Hepatocyte (in vitro differentiated cells): Measurements from ENCODE around the gene MYBPC3. TPM values are rescaled to one million over a fixed set of nuclear protein-coding genes. Genes with fewer than 3 reads are reported as not detected.

Source experiments
- DNase-seq: peaks from one replicate; pipeline ENCODE4 v3.0.0-alpha.2; 2016; ENCODE audit warnings: low spot score
- H2AFZ ChIP-seq: fragments of 200-600 bp; sonication (generic); 2 replicates; pipeline ENCODE4 v1.6.0; 2016; ENCODE audit warnings: antibody characterized with exemption, mild to moderate bottlenecking
- H3K27ac ChIP-seq: fragments of 200-600 bp; sonication (generic); 2 replicates; pipeline ENCODE4 v1.5.1; 2016; ENCODE audit warnings: mild to moderate bottlenecking
- H3K27me3 ChIP-seq: fragments of 200-600 bp; sonication (generic); 2 replicates; pipeline ENCODE4 v1.6.1; 2016
- H3K36me3 ChIP-seq: fragments of 200-600 bp; sonication (generic); replicated peaks from 2 replicates; pipeline ENCODE4 v1.5.1; 2016; ENCODE audit warnings: low read depth; ENCODE audit not compliant: insufficient read depth
- H3K4me1 ChIP-seq: fragments of 200-600 bp; sonication (generic); 2 replicates; pipeline ENCODE4 v1.5.1; 2016; ENCODE audit warnings: mild to moderate bottlenecking, moderate library complexity; ENCODE audit not compliant: insufficient read depth
- H3K4me2 ChIP-seq: fragments of 200-600 bp; sonication (generic); 2 replicates; pipeline ENCODE4 v1.6.0; 2016
- H3K4me3 ChIP-seq: fragments of 200-600 bp; sonication (generic); 2 replicates; pipeline ENCODE4 v1.5.1; 2016; ENCODE audit warnings: mild to moderate bottlenecking
- H3K79me2 ChIP-seq: fragments of 200-600 bp; sonication (generic); 2 replicates; pipeline ENCODE4 v1.6.0; 2017; ENCODE audit warnings: mild to moderate bottlenecking
- H3K9me2 ChIP-seq: fragments of 200-600 bp; sonication (generic); replicated peaks from 2 replicates; pipeline ENCODE4 v1.6.0; 2017; ENCODE audit warnings: mild to moderate bottlenecking; ENCODE audit not compliant: insufficient read depth
- H3K9me3 ChIP-seq: fragments of 200-600 bp; sonication (generic); 2 replicates; pipeline ENCODE4 v1.5.1; 2016; ENCODE audit warnings: low read depth, mild to moderate bottlenecking
- H4K20me1 ChIP-seq: fragments of 200-600 bp; sonication (generic); 2 replicates; pipeline ENCODE4 v1.6.0; 2016; ENCODE audit warnings: mild to moderate bottlenecking; ENCODE audit not compliant: insufficient read depth, poor library complexity, severe bottlenecking
- EZH2 ChIP-seq: fragments of 200-600 bp; sonication (generic); IDR thresholded peaks from 2 replicates; pipeline ENCODE4 v1.6.1; 2016; ENCODE audit warnings: antibody characterized with exemption, mild to moderate bottlenecking, borderline replicate concordance
- EZH2phosphoT487 ChIP-seq: fragments of 200-600 bp; sonication (generic); IDR thresholded peaks from one replicate; pipeline ENCODE4 v1.6.1; 2018; ENCODE audit warnings: antibody characterized with exemption, mild to moderate bottlenecking, low read depth, moderate library complexity; ENCODE audit not compliant: unreplicated experiment, severe bottlenecking
- WGBS: methylation state at CpG from one replicate; pipeline ENCODE4 v1.1.6; 2016; ENCODE audit warnings: low lambda C conversion rate; ENCODE audit errors: missing lambda C conversion rate; 5-methylcytosine and 5-hydroxymethylcytosine counted together
- polyA plus RNA-seq: library from polyadenylated mRNA; unstranded; fragments of >200 nt; fragmentation: Nextera tagmentation; extraction: Ambion mirVana; gene quantifications from 2 replicates; pipeline ENCODE4 v1.2.1, GENCODE V29; 2016
- total RNA-seq: library from RNA; depleted of rRNA; stranded (reverse); fragments of >200 nt; gene quantifications from 2 replicates; pipeline ENCODE4 v1.2.3, GENCODE V29; 2014
- TF ChIP-seq, protein P1 (sequence below): fragments of 200-600 bp; sonication (generic); IDR thresholded peaks from 2 replicates; pipeline ENCODE4 v1.5.1; 2016; ENCODE audit warnings: antibody characterized with exemption, mild to moderate bottlenecking; ENCODE audit not compliant: poor library complexity

MYBPC3 gene
- total and polyA plus RNA-seq, 2 experiments from 2014 or later = 0.51 to 1.4 TPM

DNA sequence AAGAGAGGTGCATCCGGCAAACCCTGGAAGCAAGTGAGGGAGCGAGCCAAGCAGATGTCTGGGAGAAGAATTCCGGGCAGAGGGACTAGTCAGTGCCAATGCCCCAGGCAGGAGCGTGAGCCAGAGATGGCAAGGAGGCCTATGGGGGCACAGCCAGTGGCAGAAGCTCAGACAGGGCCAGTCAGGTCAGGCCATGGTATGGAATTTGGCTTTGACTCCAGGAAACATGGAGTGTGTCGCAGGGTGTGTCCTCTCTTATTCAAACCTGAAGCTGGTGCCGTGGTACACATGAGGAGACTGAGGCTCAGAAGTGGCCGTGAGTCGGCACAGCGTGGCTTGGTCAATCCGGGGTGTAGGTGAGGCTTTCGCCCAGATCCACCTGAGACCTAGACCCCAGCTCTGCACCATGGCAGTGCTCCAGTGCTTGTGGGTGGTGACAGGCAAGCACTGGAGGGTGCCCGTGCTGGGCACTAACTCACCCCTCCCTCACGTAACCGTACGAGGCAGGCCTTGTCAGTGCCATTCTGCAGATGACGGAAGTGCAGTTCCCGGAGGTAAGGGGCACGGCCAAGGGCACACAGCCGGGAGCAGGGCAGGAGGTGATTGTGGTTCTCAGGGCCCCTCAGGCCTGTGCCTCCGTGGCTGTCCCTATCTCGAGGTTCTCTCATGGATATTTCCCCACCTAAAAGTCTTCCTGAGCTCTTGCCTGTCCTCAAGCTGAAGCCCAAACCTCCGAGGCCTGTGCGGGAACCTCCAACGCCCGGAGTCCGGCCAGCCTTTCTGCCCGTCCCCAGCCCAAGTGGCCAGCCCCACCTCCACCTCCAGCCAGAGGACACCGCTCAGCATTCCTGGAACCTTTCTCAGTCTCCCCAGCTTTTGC, 36.4 kb upstream of the MYBPC3 start:
- Histone ChIP-seq H3K36me3 (no peaks in the 10 kb centered on the region), H3K9me3 (no peaks in the 10 kb centered on the region), H3K4me2 (no peak overlapping the region), H3K4me1 (no peaks in the 10 kb centered on the region), H4K20me1 (no peaks in the 10 kb centered on the region), H3K27me3 (no peaks in the 10 kb centered on the region), H2AFZ (no peak overlapping the region), H3K9me2 (no peaks in the 10 kb centered on the region), H3K79me2 (no peaks in the 10 kb centered on the region), H3K4me3 (no peak overlapping the region), H3K27ac (no peak overlapping the region)
- 95% methylated on average over 28 of the region's 28 CpGs for WGBS
- TF ChIP-seq EZH2phosphoT487 = no peak
- TF ChIP-seq, protein P1, sequence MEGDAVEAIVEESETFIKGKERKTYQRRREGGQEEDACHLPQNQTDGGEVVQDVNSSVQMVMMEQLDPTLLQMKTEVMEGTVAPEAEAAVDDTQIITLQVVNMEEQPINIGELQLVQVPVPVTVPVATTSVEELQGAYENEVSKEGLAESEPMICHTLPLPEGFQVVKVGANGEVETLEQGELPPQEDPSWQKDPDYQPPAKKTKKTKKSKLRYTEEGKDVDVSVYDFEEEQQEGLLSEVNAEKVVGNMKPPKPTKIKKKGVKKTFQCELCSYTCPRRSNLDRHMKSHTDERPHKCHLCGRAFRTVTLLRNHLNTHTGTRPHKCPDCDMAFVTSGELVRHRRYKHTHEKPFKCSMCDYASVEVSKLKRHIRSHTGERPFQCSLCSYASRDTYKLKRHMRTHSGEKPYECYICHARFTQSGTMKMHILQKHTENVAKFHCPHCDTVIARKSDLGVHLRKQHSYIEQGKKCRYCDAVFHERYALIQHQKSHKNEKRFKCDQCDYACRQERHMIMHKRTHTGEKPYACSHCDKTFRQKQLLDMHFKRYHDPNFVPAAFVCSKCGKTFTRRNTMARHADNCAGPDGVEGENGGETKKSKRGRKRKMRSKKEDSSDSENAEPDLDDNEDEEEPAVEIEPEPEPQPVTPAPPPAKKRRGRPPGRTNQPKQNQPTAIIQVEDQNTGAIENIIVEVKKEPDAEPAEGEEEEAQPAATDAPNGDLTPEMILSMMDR = no peak
- TF ChIP-seq EZH2 = no peak
- DNase-seq = no peak

DNA sequence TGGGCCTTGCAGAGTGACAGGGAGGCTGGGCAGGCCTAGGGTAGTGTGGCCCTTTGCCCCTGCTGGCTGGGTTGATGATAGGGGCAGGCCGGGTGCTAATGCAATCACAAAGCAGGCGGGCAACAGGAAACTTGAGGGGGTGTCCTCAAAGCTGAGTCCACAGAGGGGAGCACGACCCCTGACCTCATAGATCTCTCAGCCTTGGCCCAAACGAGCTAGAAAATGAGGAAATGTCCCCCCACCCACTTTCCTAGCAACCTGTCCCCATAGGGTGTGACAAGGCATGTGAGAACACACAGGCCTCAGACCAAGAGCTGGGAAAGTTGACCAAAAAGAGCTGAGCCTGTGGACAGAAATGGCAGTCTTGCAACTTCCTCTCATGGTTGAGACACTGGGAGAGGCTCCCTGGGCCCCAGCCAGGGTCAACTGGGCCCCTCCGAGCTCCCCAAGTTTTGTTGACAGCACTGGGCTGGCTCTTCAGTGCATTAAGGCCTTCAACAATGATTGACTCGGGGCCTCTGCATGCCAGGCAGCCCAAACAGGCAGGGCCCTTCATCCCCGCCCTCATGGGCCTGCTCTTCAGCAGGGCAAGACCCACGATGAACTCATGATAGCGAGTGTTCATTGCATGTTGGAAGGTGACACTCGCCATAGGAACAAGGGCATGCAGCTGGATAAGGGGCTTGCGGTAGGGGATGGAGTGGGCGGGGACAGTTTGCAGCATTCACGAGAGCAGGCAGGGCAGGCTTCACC, 35.6 kb upstream of the MYBPC3 start:
- Histone ChIP-seq H3K36me3 (no peaks in the 10 kb centered on the region), H3K79me2 (no peaks in the 10 kb centered on the region), H3K27me3 (no peaks in the 10 kb centered on the region), H3K9me2 (no peaks in the 10 kb centered on the region), H3K4me1 (no peaks in the 10 kb centered on the region), H3K27ac (no peak overlapping the region), H3K9me3 (no peaks in the 10 kb centered on the region), H2AFZ (no peak overlapping the region), H4K20me1 (no peaks in the 10 kb centered on the region), H3K4me2 (no peak overlapping the region), H3K4me3 (no peak overlapping the region)
- no peak for TF ChIP-seq EZH2
- TF ChIP-seq EZH2phosphoT487 = no peak
- TF ChIP-seq, protein P1 = no peak
- WGBS = 74% methylated on average over 13 of the region's 13 CpGs
- DNase-seq = no peak

DNA sequence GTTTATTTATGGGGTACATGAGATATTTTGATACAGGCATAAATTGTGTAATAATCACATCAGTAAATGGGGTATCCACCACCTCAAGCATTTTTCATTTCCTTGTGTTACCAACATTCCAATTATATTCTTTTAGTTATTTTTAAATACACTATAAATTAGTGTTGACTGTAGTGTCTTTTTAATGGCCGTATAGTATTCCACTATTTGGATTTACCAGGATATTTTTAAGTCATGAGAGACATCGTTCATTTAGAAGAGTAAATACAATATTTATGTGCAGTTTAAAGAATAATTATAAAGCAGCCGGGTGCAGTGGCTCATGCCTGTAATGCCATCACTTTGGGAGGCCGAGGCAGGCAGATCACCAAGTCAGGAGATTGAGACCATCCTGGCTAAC, 32.0 kb upstream of the MYBPC3 start:
- H4K20me1 ChIP-seq = no peaks in the 10 kb centered on the region
- no peak overlapping the region for H3K27ac ChIP-seq
- H3K4me2 ChIP-seq = no peak overlapping the region
- H3K36me3 ChIP-seq = no peaks in the 10 kb centered on the region
- no peaks in the 10 kb centered on the region for H3K4me1 ChIP-seq
- no peak for DNase-seq
- H3K27me3 ChIP-seq = no peaks in the 10 kb centered on the region
- no peak overlapping the region for H3K4me3 ChIP-seq
- no peaks in the 10 kb centered on the region for H3K9me2 ChIP-seq
- no peaks in the 10 kb centered on the region for H3K9me3 ChIP-seq
- TF ChIP-seq EZH2 (no peak), EZH2phosphoT487 (no peak)
- TF ChIP-seq, protein P1 = no peak
- H2AFZ ChIP-seq = no peak overlapping the region
- 96% methylated on average over 4 of the region's 4 CpGs for WGBS
- no peaks in the 10 kb centered on the region for H3K79me2 ChIP-seq
